Panc1 (cell line): Measurements from ENCODE around the gene TOPBP1. TPM values are rescaled to one million over a fixed set of nuclear protein-coding genes. Genes with fewer than 3 reads are reported as not detected.

Source experiments
- ATAC-seq: fragments of 200-7000 bp; cut with Tn5 transposase; 2 replicates; pipeline ENCODE4 v1.9.1; 2020; ENCODE audit warnings: mild to moderate bottlenecking, moderate library complexity
- BruUV-seq: library from RNA; stranded (reverse); fragments of 400-500 nt; replicated peaks from 2 replicates; lab custom pipeline; 2021; lab: Mats Ljungman, UMichigan
- CTCF ChIA-PET: fragments of 300-600 bp; sonication (Branson Sonifier 250); formaldehyde crosslinking; loops from one replicate; lab custom pipeline; 2022; ENCODE audit warnings: antibody characterized with exemption; lab: Charles Lee
- POLR2A ChIA-PET: fragments of 300-600 bp; sonication (Branson Sonifier 250); formaldehyde crosslinking; loops from one replicate; lab custom pipeline; 2022; ENCODE audit warnings: antibody characterized with exemption; lab: Charles Lee
- DNase-seq: peaks from one replicate; pipeline ENCODE4 v3.0.0-alpha.2; 2010; ENCODE audit warnings: low read depth, low spot score
- H3K27ac ChIP-seq: 2 replicates; pipeline ENCODE4 v1.5.1; 2011; ENCODE audit warnings: mild to moderate bottlenecking, low read length, inconsistent platforms
- H3K27me3 ChIP-seq: fragments of 200-500 bp; sonication (Bioruptor generic); 2 replicates; pipeline ENCODE4 v1.6.0; 2014; ENCODE audit warnings: low read length, inconsistent platforms; ENCODE audit not compliant: control insufficient read depth, insufficient read depth
- H3K36me3 ChIP-seq: fragments of 200-500 bp; sonication (Bioruptor generic); 2 replicates; pipeline ENCODE4 v1.5.1; 2014; ENCODE audit warnings: inconsistent platforms, mild to moderate bottlenecking, low read length, moderate library complexity; ENCODE audit not compliant: control insufficient read depth, insufficient read depth
- H3K4me1 ChIP-seq: 2 replicates; pipeline ENCODE4 v1.5.1; 2011; ENCODE audit warnings: inconsistent platforms, mild to moderate bottlenecking, low read length, moderate library complexity; ENCODE audit not compliant: control insufficient read depth, insufficient read depth
- H3K4me3 ChIP-seq, 2 experiments: 2 replicates each; pipeline ENCODE4 v1.5.1; 2011 to 2012; ENCODE audit warnings: low read depth in 2 of 2, low read length in 2 of 2, mild to moderate bottlenecking in 2 of 2, inconsistent platforms in 1 of 2, moderate library complexity in 1 of 2
- H3K9me3 ChIP-seq: fragments of 200-500 bp; sonication (Bioruptor generic); 2 replicates; pipeline ENCODE4 v1.5.1; 2014; ENCODE audit warnings: low read depth, mild to moderate bottlenecking, inconsistent platforms, low read length, moderate library complexity; ENCODE audit not compliant: control insufficient read depth, insufficient read depth
- POLR2AphosphoS5 ChIP-seq: IDR thresholded peaks from 2 replicates; pipeline ENCODE4 v1.6.1; 2012; ENCODE audit warnings: mild to moderate bottlenecking, low read depth, low read length, moderate library complexity
- SIN3A ChIP-seq: IDR thresholded peaks from 2 replicates; pipeline ENCODE4 v1.6.1; 2012; ENCODE audit warnings: low read depth, mild to moderate bottlenecking, low read length, moderate library complexity, borderline replicate concordance; ENCODE audit not compliant: insufficient read depth
- TCF7L2 ChIP-seq: IDR thresholded peaks from 2 replicates; pipeline ENCODE4 v1.6.1; 2011; ENCODE audit warnings: mild to moderate bottlenecking, low read depth, low read length, inconsistent platforms
- in situ Hi-C: cut with HindIII; loops from 2 replicates; pipeline ENCODE4 v1.10.0; 2016; ENCODE audit warnings: low sequenced_read_pairs, low pct_unique_long_range_greater_than_20kb
- intact Hi-C: fragments of 100-400 bp; cut with micrococcal nuclease; formaldehyde crosslinking; loops from one replicate; pipeline ENCODE4 v1.10.0; 2022; ENCODE audit not compliant: unreplicated experiment
- total RNA-seq: library from RNA; stranded (reverse); gene quantifications from one replicate; pipeline ENCODE4 v1.2.1, GENCODE V29; 2021; ENCODE audit not compliant: unreplicated experiment
- TF ChIP-seq, protein P1 (sequence below): fragments of 450-650 bp; IDR thresholded peaks from 2 replicates; pipeline ENCODE4 v1.5.1; 2017; ENCODE audit warnings: mild to moderate bottlenecking
- TF ChIP-seq, protein P2 (sequence below), 2 experiments: IDR thresholded peaks; 2 replicates each; pipeline ENCODE4 v1.6.1; 2011 to 2012; ENCODE audit warnings: low read depth in 2 of 2, control low read depth in 1 of 2, low read length in 1 of 2, mild to moderate bottlenecking in 1 of 2, moderate library complexity in 1 of 2; ENCODE audit not compliant: insufficient read depth in 1 of 2

Gene TOPBP1
- total RNA-seq, 1 experiment from 2014 or later: 78.4 TPM

DNA sequence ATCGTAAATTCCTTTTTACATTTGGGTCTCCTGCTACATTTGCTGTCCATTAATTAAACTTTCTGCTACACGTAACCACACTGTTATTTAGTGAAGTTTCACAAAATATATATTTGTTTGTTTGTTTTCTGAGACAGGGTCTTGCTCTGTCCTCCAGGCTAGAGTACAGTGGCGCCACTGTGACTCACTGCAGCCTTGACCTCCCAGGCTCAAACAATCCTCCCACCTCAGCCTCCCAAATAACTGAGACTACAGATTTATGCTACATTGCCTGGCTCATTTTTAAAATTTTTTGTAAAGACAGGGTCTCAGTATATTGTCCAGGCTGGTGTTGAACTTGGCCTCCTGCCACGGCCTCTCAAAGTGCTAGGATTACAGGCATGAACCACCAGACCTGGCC lies 20.5 kb downstream of the TOPBP1 start:
- intact Hi-C loops: no loop called here
- ATAC-seq (no peak), DNase-seq (no peak)
- Histone ChIP-seq H3K27me3 (no peaks in the 10 kb centered on the region), H3K36me3 (peaks cover 62% of the 10 kb centered on the region), H3K4me1 (peaks cover 21% of the 10 kb centered on the region), H3K4me3 (no peak overlapping the region), H3K9me3 (no peaks in the 10 kb centered on the region), H3K27ac (no peak overlapping the region)
- POLR2A ChIA-PET: no interaction called here
- CTCF ChIA-PET: no interaction called here
- in situ Hi-C loops: no loop called here
- no TSS peak for BruUV-seq
- TF ChIP-seq SIN3A (no peak), TCF7L2 (no peak)
- TF ChIP-seq, protein P1, sequence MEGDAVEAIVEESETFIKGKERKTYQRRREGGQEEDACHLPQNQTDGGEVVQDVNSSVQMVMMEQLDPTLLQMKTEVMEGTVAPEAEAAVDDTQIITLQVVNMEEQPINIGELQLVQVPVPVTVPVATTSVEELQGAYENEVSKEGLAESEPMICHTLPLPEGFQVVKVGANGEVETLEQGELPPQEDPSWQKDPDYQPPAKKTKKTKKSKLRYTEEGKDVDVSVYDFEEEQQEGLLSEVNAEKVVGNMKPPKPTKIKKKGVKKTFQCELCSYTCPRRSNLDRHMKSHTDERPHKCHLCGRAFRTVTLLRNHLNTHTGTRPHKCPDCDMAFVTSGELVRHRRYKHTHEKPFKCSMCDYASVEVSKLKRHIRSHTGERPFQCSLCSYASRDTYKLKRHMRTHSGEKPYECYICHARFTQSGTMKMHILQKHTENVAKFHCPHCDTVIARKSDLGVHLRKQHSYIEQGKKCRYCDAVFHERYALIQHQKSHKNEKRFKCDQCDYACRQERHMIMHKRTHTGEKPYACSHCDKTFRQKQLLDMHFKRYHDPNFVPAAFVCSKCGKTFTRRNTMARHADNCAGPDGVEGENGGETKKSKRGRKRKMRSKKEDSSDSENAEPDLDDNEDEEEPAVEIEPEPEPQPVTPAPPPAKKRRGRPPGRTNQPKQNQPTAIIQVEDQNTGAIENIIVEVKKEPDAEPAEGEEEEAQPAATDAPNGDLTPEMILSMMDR: no peak

DNA sequence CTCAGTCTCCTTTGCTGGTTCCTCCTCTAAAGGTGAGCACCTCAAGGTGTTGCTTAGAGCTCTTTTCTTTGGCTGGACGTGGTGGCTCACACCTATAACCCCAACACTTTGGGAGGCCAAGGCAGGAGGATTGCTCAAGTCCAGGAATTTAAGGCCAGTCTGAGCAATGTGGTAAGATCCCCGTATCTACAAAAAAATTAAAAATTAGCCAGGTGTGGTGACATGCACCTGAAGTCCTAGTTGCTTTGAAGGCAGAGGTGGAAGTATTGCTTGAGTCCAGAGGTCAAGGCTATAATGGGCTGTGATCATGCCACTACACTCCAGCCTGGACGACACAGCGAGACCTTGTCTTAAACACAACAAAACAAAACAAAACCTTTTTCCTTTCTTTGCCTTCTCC lies 28.3 kb downstream of the TOPBP1 start:
- ATAC-seq: no peak
- Histone ChIP-seq H3K4me1 (no peaks in the 10 kb centered on the region), H3K27ac (no peak overlapping the region), H3K36me3 (peaks cover 28% of the 10 kb centered on the region), H3K9me3 (no peaks in the 10 kb centered on the region), H3K27me3 (no peaks in the 10 kb centered on the region), H3K4me3 (no peak overlapping the region)
- CTCF ChIA-PET: no interaction called here
- BruUV-seq: no TSS peak
- TF ChIP-seq POLR2AphosphoS5: no peak
- POLR2A ChIA-PET: no interaction called here
- DNase-seq: no peak
- intact Hi-C loops: no loop called here
- in situ Hi-C loops: no loop called here

DNA sequence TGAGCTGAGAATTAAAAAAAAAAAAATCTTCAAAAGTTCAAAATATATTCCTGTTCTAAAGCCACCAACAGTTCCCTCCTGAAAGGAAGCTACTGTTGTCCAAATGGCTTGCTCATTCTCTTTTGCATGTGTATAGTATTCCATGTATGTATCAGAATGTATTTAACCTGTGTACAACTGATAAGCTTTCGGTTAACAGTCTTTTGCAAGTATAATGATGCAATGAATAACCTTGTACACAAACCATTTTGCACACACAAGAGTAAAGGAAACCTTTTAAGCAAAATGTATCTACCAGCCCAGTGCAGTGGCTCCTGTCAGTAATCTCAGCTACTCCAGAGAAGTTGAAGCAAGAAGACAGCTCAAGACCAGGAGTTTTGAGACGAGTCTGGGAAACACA lies 32.6 kb downstream of the TOPBP1 start:
- H3K27me3 ChIP-seq: no peaks in the 10 kb centered on the region
- ChIA-PET CTCF (interaction anchor here (0.7 kb wide), 2 partner anchors 33 to 587 kb away, joined by 3 to 6 read pairs; partner anchors contain the start of gene TOPBP1), POLR2A (interaction anchor here (0.7 kb wide), 3 partner anchors 15 to 34 kb away, joined by 3 to 5 read pairs (median 5); no protein-coding TSS in a partner anchor)
- no TSS peak for BruUV-seq
- intact Hi-C loops: no loop called here
- H3K4me1 ChIP-seq: no peaks in the 10 kb centered on the region
- in situ Hi-C loops: no loop called here
- no peak overlapping the region for H3K4me3 ChIP-seq
- no peak overlapping the region for H3K27ac ChIP-seq
- TF ChIP-seq, protein P1: no peak
- TF ChIP-seq SIN3A (no peak), TCF7L2 (no peak), POLR2AphosphoS5 (no peak)
- TF ChIP-seq, protein P2, sequence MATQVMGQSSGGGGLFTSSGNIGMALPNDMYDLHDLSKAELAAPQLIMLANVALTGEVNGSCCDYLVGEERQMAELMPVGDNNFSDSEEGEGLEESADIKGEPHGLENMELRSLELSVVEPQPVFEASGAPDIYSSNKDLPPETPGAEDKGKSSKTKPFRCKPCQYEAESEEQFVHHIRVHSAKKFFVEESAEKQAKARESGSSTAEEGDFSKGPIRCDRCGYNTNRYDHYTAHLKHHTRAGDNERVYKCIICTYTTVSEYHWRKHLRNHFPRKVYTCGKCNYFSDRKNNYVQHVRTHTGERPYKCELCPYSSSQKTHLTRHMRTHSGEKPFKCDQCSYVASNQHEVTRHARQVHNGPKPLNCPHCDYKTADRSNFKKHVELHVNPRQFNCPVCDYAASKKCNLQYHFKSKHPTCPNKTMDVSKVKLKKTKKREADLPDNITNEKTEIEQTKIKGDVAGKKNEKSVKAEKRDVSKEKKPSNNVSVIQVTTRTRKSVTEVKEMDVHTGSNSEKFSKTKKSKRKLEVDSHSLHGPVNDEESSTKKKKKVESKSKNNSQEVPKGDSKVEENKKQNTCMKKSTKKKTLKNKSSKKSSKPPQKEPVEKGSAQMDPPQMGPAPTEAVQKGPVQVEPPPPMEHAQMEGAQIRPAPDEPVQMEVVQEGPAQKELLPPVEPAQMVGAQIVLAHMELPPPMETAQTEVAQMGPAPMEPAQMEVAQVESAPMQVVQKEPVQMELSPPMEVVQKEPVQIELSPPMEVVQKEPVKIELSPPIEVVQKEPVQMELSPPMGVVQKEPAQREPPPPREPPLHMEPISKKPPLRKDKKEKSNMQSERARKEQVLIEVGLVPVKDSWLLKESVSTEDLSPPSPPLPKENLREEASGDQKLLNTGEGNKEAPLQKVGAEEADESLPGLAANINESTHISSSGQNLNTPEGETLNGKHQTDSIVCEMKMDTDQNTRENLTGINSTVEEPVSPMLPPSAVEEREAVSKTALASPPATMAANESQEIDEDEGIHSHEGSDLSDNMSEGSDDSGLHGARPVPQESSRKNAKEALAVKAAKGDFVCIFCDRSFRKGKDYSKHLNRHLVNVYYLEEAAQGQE (IDR thresholded peaks at IDR 0.05; ENCODE audit: insufficient read depth in 1 of 2, low read depth in 2 of 2, low read length in 1 of 2): no peak
- ATAC-seq: no peak
- no peak for DNase-seq
- H3K36me3 ChIP-seq: peaks cover 19% of the 10 kb centered on the region; the same call in 1 of the 2 replicates
- no peaks in the 10 kb centered on the region for H3K9me3 ChIP-seq
